ENCODE measurements around the gene CHST3.

- TF ChIP-seq PAX5 (IDR thresholded peaks at IDR 0.05; ENCODE audit: insufficient read depth, low read length, severe bottlenecking) (no peak), POLR2AphosphoS5 (IDR thresholded peaks at IDR 0.05; ENCODE audit: low read depth, low read length) (no peak), POLR2A (IDR thresholded peaks at IDR 0.05; ENCODE audit: low read depth, low read length) (no peak), SPI1 (IDR thresholded peaks at IDR 0.05; ENCODE audit: low read depth, low read length) (no peak), TAF1 (IDR thresholded peaks at IDR 0.05; ENCODE audit: low read depth, low read length) (no peak), POU2F2 (IDR thresholded peaks at IDR 0.05; ENCODE audit: low read depth, low read length) (no peak)
Measured at GRCh38 chr10:71952745-71953144, 11.4 kb upstream of the CHST3 start.
